ENCODE data around the gene PXYLP1. TPM values are rescaled to one million over a fixed set of nuclear protein-coding genes. Genes with fewer than 3 reads are reported as not detected.

Gene PXYLP1
- total RNA-seq, 2 donors from 2014 or later, result 37.7 to 53.6 TPM

DNA sequence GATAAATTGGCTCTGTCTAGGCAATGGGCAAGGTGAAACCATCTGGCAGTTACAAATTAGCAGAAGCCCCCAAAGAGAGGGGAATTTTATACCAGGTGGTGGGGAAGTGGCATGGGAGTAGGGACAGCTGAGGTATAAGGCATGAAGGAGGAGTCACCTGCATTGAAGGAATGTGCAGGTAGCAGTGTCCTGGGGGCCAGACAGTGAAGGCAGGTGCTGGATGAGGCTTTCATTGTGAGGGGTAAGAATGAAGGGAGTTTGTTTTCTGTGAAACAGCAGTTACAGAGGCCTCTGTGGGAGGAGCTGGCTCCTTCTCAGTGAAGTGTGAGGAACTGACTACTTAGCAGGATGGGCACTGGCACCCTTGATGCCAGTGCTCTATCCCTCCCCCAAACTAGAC is 19.1 kb upstream of the PXYLP1 start:
- H3K36me3 Mint-ChIP-seq (ENCODE audit: low read depth), result no peaks in the 10 kb centered on the region
- H3K9me3 Mint-ChIP-seq, result peaks cover 18% of the 10 kb centered on the region
- no peak overlapping the region for H3K4me3 Mint-ChIP-seq
- Histone ChIP-seq H3K36me3 (ENCODE audit: control insufficient read depth, insufficient read depth, low read length) (no peaks in the 10 kb centered on the region), H3K4me1 (ENCODE audit: control insufficient read depth, insufficient read depth, low read length) (peaks cover 8% of the 10 kb centered on the region), H3K4me3 (ENCODE audit: low read length) (peak overlapping the region; percentile 49), H3K27me3 (ENCODE audit: control insufficient read depth, insufficient read depth, low read length, poor library complexity, severe bottlenecking) (no peaks in the 10 kb centered on the region), H3K9ac (ENCODE audit: extremely low read depth, low read length, poor library complexity, severe bottlenecking) (no peak overlapping the region), H3K27ac (ENCODE audit: low read depth, low read length) (no peak overlapping the region), H3K9me3 (ENCODE audit: control insufficient read depth, low read length) (peaks cover 25% of the 10 kb centered on the region)
- TF ChIP-seq, protein P1, sequence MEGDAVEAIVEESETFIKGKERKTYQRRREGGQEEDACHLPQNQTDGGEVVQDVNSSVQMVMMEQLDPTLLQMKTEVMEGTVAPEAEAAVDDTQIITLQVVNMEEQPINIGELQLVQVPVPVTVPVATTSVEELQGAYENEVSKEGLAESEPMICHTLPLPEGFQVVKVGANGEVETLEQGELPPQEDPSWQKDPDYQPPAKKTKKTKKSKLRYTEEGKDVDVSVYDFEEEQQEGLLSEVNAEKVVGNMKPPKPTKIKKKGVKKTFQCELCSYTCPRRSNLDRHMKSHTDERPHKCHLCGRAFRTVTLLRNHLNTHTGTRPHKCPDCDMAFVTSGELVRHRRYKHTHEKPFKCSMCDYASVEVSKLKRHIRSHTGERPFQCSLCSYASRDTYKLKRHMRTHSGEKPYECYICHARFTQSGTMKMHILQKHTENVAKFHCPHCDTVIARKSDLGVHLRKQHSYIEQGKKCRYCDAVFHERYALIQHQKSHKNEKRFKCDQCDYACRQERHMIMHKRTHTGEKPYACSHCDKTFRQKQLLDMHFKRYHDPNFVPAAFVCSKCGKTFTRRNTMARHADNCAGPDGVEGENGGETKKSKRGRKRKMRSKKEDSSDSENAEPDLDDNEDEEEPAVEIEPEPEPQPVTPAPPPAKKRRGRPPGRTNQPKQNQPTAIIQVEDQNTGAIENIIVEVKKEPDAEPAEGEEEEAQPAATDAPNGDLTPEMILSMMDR (conservative IDR thresholded peaks at IDR 0.05), result no peak
- peak overlapping the region; percentile 2 for H3K27ac Mint-ChIP-seq
- peaks cover 5% of the 10 kb centered on the region for H3K4me1 Mint-ChIP-seq
- H3K27me3 Mint-ChIP-seq (ENCODE audit: insufficient read depth), result no peaks in the 10 kb centered on the region
- peak; percentile 66 for DNase-seq

DNA sequence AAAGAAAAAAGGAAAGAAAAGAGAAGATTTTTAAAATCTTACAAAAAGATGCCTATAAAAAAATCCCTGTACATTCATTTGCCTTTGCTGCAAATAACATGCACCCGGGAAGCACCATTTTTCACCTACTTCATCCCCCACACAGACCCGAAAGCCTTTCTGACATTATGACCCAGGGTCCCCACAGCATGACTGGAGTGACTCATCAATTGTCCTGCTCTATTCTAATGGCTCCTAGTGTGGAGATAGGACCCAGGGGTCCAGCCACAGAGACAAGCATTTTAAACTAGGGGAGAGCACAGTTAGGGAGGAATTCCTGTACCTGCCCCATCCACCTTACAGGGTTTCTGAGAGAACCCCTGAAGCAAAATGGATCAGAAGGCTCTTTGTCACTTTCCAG is 14.7 kb upstream of the PXYLP1 start:
- peak; percentile 76 for DNase-seq
- Histone ChIP-seq H3K27ac (ENCODE audit: low read depth, low read length) (no peak overlapping the region), H3K27me3 (ENCODE audit: control insufficient read depth, insufficient read depth, low read length, poor library complexity, severe bottlenecking) (no peaks in the 10 kb centered on the region), H3K9ac (ENCODE audit: extremely low read depth, low read length, poor library complexity, severe bottlenecking) (no peak overlapping the region), H3K9me3 (ENCODE audit: control insufficient read depth, low read length) (peaks cover 24% of the 10 kb centered on the region), H3K36me3 (ENCODE audit: control insufficient read depth, insufficient read depth, low read length) (no peaks in the 10 kb centered on the region), H3K4me3 (ENCODE audit: low read length) (no peak overlapping the region), H3K4me1 (ENCODE audit: control insufficient read depth, insufficient read depth, low read length) (peaks cover 3% of the 10 kb centered on the region)
- no peak overlapping the region for H3K27ac Mint-ChIP-seq
- H3K4me3 Mint-ChIP-seq, result no peak overlapping the region
- WGBS, 2 experiments (ENCODE audit: insufficient coverage in 1 of 2, insufficient read length in 1 of 2), result 40 to 65% methylated on average over 1 to 2 of the region's 2 CpGs
- H3K4me1 Mint-ChIP-seq, result peaks cover 8% of the 10 kb centered on the region
- peaks cover 3% of the 10 kb centered on the region for H3K27me3 Mint-ChIP-seq (ENCODE audit: insufficient read depth)
- TF ChIP-seq, protein P1 (conservative IDR thresholded peaks at IDR 0.05), result no peak
- H3K9me3 Mint-ChIP-seq, result peaks cover 16% of the 10 kb centered on the region
- no peaks in the 10 kb centered on the region for H3K36me3 Mint-ChIP-seq (ENCODE audit: low read depth)

DNA sequence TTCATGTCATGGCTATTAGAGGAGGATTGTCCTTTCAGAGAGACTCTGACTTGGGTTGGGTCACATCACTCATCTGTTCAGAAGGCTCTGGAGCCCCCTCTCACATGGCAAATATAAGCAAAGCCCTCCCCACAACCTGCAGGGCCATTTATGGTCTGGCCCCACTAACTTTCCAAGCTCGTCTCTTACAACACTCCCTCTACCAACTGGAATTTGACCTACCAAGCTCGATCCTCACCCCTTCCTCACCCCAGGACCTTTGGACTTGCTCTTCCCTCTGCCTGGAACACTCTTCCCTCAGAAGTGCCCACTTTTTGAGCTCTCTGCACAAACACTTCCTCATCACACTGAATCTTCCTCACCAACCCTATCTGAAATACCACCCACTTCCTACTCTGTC is 14.2 kb upstream of the PXYLP1 start:
- no peaks in the 10 kb centered on the region for H3K27me3 ChIP-seq (ENCODE audit: control insufficient read depth, insufficient read depth, low read length, poor library complexity, severe bottlenecking)
- no peaks in the 10 kb centered on the region for H3K36me3 ChIP-seq (ENCODE audit: control insufficient read depth, insufficient read depth, low read length)
- no peak for DNase-seq
- Mint-ChIP-seq H3K4me1 (peaks cover 8% of the 10 kb centered on the region), H3K4me3 (no peak overlapping the region), H3K9me3 (peaks cover 12% of the 10 kb centered on the region), H3K36me3 (ENCODE audit: low read depth) (no peaks in the 10 kb centered on the region), H3K27ac (no peak overlapping the region), H3K27me3 (ENCODE audit: insufficient read depth) (peaks cover 3% of the 10 kb centered on the region)
- no peak overlapping the region for H3K27ac ChIP-seq (ENCODE audit: low read depth, low read length)
- no peak overlapping the region for H3K9ac ChIP-seq (ENCODE audit: extremely low read depth, low read length, poor library complexity, severe bottlenecking)
- peaks cover 19% of the 10 kb centered on the region for H3K9me3 ChIP-seq (ENCODE audit: control insufficient read depth, low read length)
- H3K4me1 ChIP-seq (ENCODE audit: control insufficient read depth, insufficient read depth, low read length), result no peaks in the 10 kb centered on the region
- TF ChIP-seq, protein P1 (conservative IDR thresholded peaks at IDR 0.05), result no peak
- H3K4me3 ChIP-seq (ENCODE audit: low read length), result no peak overlapping the region
- 97 to 100% methylated on average over 2 of the region's 2 CpGs for WGBS, 2 experiments (ENCODE audit: insufficient coverage in 1 of 2, insufficient read length in 1 of 2)

All from endodermal cell (in vitro differentiated cells).